Measurements from ENCODE around the gene HEPACAM. TPM values are rescaled to one million over a fixed set of nuclear protein-coding genes. Genes with fewer than 3 reads are reported as not detected.
"Not testable (repeated sequence)": the region's sequence is repeated elsewhere in the genome, so short reads cannot be mapped to it uniquely, and the experiment has no call there.

Gene HEPACAM
- polyA plus RNA-seq (2013, experiment 1 of 2), result not detected
- polyA plus RNA-seq (2013, experiment 2 of 2), result not detected

DNA sequence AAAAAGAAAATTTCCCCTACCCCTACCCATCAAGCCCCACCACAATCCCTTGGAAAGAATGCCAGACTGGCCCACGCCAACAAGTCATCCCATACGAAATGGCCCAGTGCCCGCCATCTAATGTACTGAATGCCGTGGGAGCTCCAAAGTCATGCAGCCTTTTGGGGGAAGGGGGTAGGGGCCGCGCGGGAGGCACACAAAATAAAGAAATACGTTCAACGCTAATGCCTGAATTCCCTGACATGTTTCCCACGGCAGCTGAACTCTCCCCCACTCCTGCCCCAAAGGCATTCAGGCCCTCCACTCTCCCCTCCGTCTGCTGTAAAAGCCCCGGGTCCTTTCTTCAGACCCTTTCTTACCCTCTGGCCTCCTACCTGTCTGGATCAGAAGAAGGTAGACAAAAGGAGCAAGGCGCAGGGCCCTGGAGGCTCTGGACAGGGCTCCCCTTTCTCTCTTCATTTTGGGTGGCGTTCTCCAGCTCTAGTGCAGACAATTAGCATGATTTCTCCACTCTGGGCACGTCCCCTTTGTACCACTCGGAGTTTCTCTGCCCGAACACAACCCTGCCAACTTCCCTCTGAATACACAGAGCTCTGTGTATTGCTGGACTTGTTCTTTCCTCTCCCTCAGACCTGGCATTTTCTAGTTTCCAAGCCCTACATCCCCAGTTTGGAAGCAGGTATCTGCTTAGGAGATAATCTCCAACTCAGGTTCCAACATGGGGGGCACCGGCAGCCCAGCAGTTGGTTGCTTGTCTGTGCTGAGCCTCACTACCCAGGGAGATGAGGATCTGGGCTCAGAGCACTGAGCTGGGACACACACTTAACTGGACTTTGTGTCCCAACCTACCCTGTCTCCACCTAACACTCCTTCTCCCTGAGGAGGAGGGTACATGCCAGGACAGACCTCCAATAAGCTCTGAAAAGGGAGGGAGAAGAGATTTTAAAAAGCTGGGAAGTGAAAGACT is at the start of gene HEPACAM:
TSS of gene HEPACAM (minus strand) at position 500 of the 967 bp plus-strand sequence. CDS start at position 459, 41 bp downstream.
- no peaks in the 10 kb centered on the region for H3K9me3 ChIP-seq (ENCODE audit: insufficient read depth, low read depth, low read length)
- no peaks in the 10 kb centered on the region for H3K4me1 ChIP-seq (ENCODE audit: insufficient read depth, low read length)
- no peak within 1 kb of the TSS for H3K27ac ChIP-seq (ENCODE audit: low read depth, low read length)
- no peak within 1 kb of the TSS for H3K9ac ChIP-seq (ENCODE audit: low read depth, low read length)
- no peak within 1 kb of the TSS for H3K4me3 ChIP-seq (ENCODE audit: low read length)
- H3K36me3 ChIP-seq (ENCODE audit: insufficient read depth, low read length), result no peaks in the 10 kb centered on the region
- peaks cover 11% of the 10 kb centered on the region for H3K27me3 ChIP-seq (ENCODE audit: insufficient read depth, low read length)
- WGBS, result 93% methylated on average over 18 of the region's 18 CpGs

GRCh38 chr11:124984512-124984854 is 48.6 kb upstream of the HEPACAM start:
- Histone ChIP-seq H3K4me3 (ENCODE audit: low read length) (no peak overlapping the region), H3K27me3 (ENCODE audit: insufficient read depth, low read length) (no peaks in the 10 kb centered on the region), H3K4me1 (ENCODE audit: insufficient read depth, low read length) (no peaks in the 10 kb centered on the region), H3K9me3 (ENCODE audit: insufficient read depth, low read depth, low read length) (no peaks in the 10 kb centered on the region), H3K9ac (ENCODE audit: low read depth, low read length) (no peak overlapping the region), H3K27ac (ENCODE audit: low read depth, low read length) (no peak overlapping the region), H3K36me3 (ENCODE audit: insufficient read depth, low read length) (no peaks in the 10 kb centered on the region)
- WGBS, result 91% methylated on average over 3 of the region's 3 CpGs

DNA sequence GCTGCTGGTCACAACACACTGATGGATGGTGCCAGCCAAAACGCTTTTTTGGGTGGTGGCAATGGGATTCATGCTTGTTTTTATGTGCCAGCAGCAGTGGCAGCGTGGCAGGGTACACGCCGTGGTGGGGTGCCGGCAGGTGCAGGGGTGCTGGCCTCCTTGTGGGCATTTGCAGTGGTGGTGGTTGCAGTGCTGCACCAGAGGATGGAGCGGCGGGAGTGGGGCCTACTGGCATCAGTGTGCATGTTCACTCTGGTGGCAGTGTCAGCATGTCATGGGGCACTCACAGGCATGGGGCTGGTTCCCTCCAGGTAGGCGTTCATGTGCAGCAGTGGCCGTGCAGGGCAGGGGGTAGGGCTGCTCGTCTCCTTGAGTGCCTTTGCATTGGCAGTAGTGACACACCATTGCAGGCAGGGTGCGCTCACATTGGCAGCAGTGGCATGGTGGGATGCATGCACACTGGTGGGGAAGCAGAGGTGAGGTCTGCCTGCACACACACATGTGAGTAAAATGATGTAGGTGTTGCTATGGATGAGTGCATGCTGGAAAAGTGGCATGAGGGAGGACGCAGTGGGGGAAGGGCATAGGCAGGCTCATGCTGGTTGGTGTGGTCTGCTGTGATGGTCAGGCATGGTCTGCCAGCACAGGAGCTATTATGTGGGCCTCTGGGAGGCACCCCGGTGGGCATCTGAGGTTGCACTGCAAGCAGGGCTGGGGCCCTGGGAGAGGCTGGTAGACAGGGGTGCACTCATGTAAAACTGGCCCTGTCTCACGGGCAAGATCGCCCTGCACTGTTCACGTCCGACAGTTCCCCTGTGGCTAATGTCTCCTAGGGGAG is 48.0 kb upstream of the HEPACAM start:
- Histone ChIP-seq H3K4me3 (ENCODE audit: low read length) (no peak overlapping the region), H3K27me3 (ENCODE audit: insufficient read depth, low read length) (no peaks in the 10 kb centered on the region), H3K36me3 (ENCODE audit: insufficient read depth, low read length) (no peaks in the 10 kb centered on the region), H3K9me3 (ENCODE audit: insufficient read depth, low read depth, low read length) (no peaks in the 10 kb centered on the region), H3K27ac (ENCODE audit: low read depth, low read length) (no peak overlapping the region), H3K9ac (ENCODE audit: low read depth, low read length) (no peak overlapping the region), H3K4me1 (ENCODE audit: insufficient read depth, low read length) (no peaks in the 10 kb centered on the region)
- WGBS, result 87% methylated on average over 17 of the region's 17 CpGs

DNA sequence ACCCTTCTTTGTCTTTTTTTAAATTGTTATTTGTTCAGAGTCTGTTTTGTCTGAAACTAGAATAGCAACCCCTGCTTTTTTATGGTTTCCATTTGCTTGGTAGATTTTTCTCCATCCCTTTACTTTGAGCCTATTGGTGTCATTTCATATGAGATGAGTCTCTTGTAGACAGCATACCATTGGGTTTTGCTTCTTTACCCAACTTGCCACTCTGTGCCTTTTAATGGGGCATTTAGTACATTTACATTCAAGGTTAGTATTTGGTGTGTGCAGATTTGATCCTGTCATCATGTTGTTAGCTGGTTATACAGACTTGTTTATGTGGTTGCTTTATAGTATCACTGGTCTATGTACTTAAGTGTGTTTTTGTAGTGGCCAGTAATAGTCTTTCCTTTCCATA is 46.2 kb upstream of the HEPACAM start:
- H3K27me3 ChIP-seq (ENCODE audit: insufficient read depth, low read length), result no peaks in the 10 kb centered on the region
- H3K4me1 ChIP-seq (ENCODE audit: insufficient read depth, low read length), result no peaks in the 10 kb centered on the region
- H3K36me3 ChIP-seq (ENCODE audit: insufficient read depth, low read length), result no peaks in the 10 kb centered on the region
- H3K4me3 ChIP-seq (ENCODE audit: low read length), result no peak overlapping the region
- 0 out of 2 replicates have a peak, but pooled peaks cover 3% of the 10 kb centered on the region for H3K9me3 ChIP-seq (ENCODE audit: insufficient read depth, low read depth, low read length)
- no peak overlapping the region for H3K27ac ChIP-seq (ENCODE audit: low read depth, low read length)
- no peak overlapping the region for H3K9ac ChIP-seq (ENCODE audit: low read depth, low read length)

- no peak overlapping the region for H3K4me3 ChIP-seq (ENCODE audit: low read length)
- WGBS, result 80% methylated on average over 2 of the region's 2 CpGs
- H3K36me3 ChIP-seq (ENCODE audit: insufficient read depth, low read length), result no peaks in the 10 kb centered on the region
These were observed 42.5 kb upstream of the HEPACAM start for GRCh38 chr11:124978316-124978715.

GRCh38 chr11:124977006-124977405 is 41.2 kb upstream of the HEPACAM start:
- no peak overlapping the region for H3K27ac ChIP-seq (ENCODE audit: low read depth, low read length)
- no peak overlapping the region for H3K4me3 ChIP-seq (ENCODE audit: low read length)
- no peaks in the 10 kb centered on the region for H3K27me3 ChIP-seq (ENCODE audit: insufficient read depth, low read length)
- H3K4me1 ChIP-seq (ENCODE audit: insufficient read depth, low read length), result no peaks in the 10 kb centered on the region
- H3K36me3 ChIP-seq (ENCODE audit: insufficient read depth, low read length), result no peaks in the 10 kb centered on the region
- H3K9me3 ChIP-seq (ENCODE audit: insufficient read depth, low read depth, low read length), result 0 out of 2 replicates have a peak, but pooled peaks cover 3% of the 10 kb centered on the region
- WGBS, result 92% methylated on average over 1 of the region's 2 CpGs
- H3K9ac ChIP-seq (ENCODE audit: low read depth, low read length), result no peak overlapping the region

More at GRCh38 chr11:124978316-124978715, 42.5 kb upstream of the HEPACAM start:
- Histone ChIP-seq H3K9me3 (ENCODE audit: insufficient read depth, low read depth, low read length) (0 out of 2 replicates have a peak, but pooled peaks cover 3% of the 10 kb centered on the region), H3K4me1 (ENCODE audit: insufficient read depth, low read length) (no peaks in the 10 kb centered on the region), H3K9ac (ENCODE audit: low read depth, low read length) (no peak overlapping the region), H3K27me3 (ENCODE audit: insufficient read depth, low read length) (no peaks in the 10 kb centered on the region), H3K27ac (ENCODE audit: low read depth, low read length) (no peak overlapping the region)

GRCh38 chr11:124976531-124976930 is 40.7 kb upstream of the HEPACAM start:
- WGBS, result 95% methylated on average over 3 of the region's 3 CpGs
- Histone ChIP-seq H3K36me3 (ENCODE audit: insufficient read depth, low read length) (no peaks in the 10 kb centered on the region), H3K9me3 (ENCODE audit: insufficient read depth, low read depth, low read length) (0 out of 2 replicates have a peak, but pooled peaks cover 3% of the 10 kb centered on the region), H3K27ac (ENCODE audit: low read depth, low read length) (no peak overlapping the region), H3K4me3 (ENCODE audit: low read length) (no peak overlapping the region), H3K27me3 (ENCODE audit: insufficient read depth, low read length) (no peaks in the 10 kb centered on the region), H3K9ac (ENCODE audit: low read depth, low read length) (no peak overlapping the region), H3K4me1 (ENCODE audit: insufficient read depth, low read length) (no peaks in the 10 kb centered on the region)

GRCh38 chr11:124971810-124972209 is 36.0 kb upstream of the HEPACAM start:
- H3K9ac ChIP-seq (ENCODE audit: low read depth, low read length), result no peak overlapping the region
- H3K4me3 ChIP-seq (ENCODE audit: low read length), result no peak overlapping the region
- H3K36me3 ChIP-seq (ENCODE audit: insufficient read depth, low read length), result no peaks in the 10 kb centered on the region
- H3K27me3 ChIP-seq (ENCODE audit: insufficient read depth, low read length), result no peaks in the 10 kb centered on the region
- H3K4me1 ChIP-seq (ENCODE audit: insufficient read depth, low read length), result no peaks in the 10 kb centered on the region
- WGBS, result no CpG with 5 or more reads among the region's 2 CpGs
- no peaks in the 10 kb centered on the region for H3K9me3 ChIP-seq (ENCODE audit: insufficient read depth, low read depth, low read length)
- H3K27ac ChIP-seq (ENCODE audit: low read depth, low read length), result no peak overlapping the region

DNA sequence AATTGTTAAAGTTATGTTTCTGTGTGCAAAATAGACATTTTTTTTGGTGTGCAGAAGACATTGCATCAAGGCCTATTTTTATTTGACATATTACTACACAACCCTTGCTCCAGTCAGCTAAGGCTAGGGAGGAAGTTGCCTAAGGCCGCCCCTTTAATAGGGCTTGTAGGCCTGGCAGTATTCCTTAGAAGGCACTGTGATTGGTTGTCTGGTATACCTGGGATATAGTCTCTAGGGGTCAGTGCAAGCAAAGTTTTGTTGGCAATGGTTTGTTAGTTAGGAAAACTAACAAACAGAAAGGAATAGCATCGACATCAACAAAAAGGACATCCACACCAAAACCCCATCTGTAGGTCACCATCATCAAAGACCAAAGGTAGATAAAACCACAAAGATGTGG is 35.1 kb upstream of the HEPACAM start:
- H3K27ac ChIP-seq (ENCODE audit: low read depth, low read length), result no peak overlapping the region
- H3K27me3 ChIP-seq (ENCODE audit: insufficient read depth, low read length), result no peaks in the 10 kb centered on the region
- no peaks in the 10 kb centered on the region for H3K9me3 ChIP-seq (ENCODE audit: insufficient read depth, low read depth, low read length)
- no peak overlapping the region for H3K9ac ChIP-seq (ENCODE audit: low read depth, low read length)
- WGBS, result 54% methylated on average over 1 of the region's 2 CpGs
- no peaks in the 10 kb centered on the region for H3K36me3 ChIP-seq (ENCODE audit: insufficient read depth, low read length)
- no peaks in the 10 kb centered on the region for H3K4me1 ChIP-seq (ENCODE audit: insufficient read depth, low read length)
- H3K4me3 ChIP-seq (ENCODE audit: low read length), result no peak overlapping the region

- not testable (repeated sequence) for H3K27me3 ChIP-seq (ENCODE audit: insufficient read depth, low read length); H3K9me3 ChIP-seq (ENCODE audit: insufficient read depth, low read depth, low read length); H3K27ac ChIP-seq (ENCODE audit: low read depth, low read length); H3K36me3 ChIP-seq (ENCODE audit: insufficient read depth, low read length); H3K9ac ChIP-seq (ENCODE audit: low read depth, low read length); H3K4me1 ChIP-seq (ENCODE audit: insufficient read depth, low read length); H3K4me3 ChIP-seq (ENCODE audit: low read length)
- 95% methylated on average over 13 of the region's 13 CpGs for WGBS
These were observed 32.4 kb upstream of the HEPACAM start for GRCh38 chr11:124968197-124968596.
